HFFc6 (cell line): ENCODE results near the gene SLC44A5. TPM values are rescaled to one million over a fixed set of nuclear protein-coding genes. Genes with fewer than 3 reads are reported as not detected.

Source experiments
- DNase-seq: peaks from one replicate; pipeline ENCODE4 v3.0.0-alpha.2; 2018
- H3K27ac Mint-ChIP-seq: 2 replicates; pipeline ENCODE4 v1.8.0; 2020; ENCODE audit warnings: mild to moderate bottlenecking, mixed read lengths
- H3K27me3 Mint-ChIP-seq: 2 replicates; pipeline ENCODE4 v1.8.0; 2021; ENCODE audit warnings: mild to moderate bottlenecking, moderate library complexity, mixed read lengths; ENCODE audit not compliant: insufficient read depth
- H3K36me3 Mint-ChIP-seq: 2 replicates; pipeline ENCODE4 v1.8.0; 2021; ENCODE audit warnings: low read depth, mixed read lengths
- H3K4me1 Mint-ChIP-seq: 2 replicates; pipeline ENCODE4 v1.8.0; 2020; ENCODE audit warnings: low read depth, mixed read lengths
- H3K4me3 Mint-ChIP-seq: 2 replicates; pipeline ENCODE4 v1.8.0; 2020; ENCODE audit warnings: mild to moderate bottlenecking, moderate library complexity, mixed read lengths
- H3K9me3 Mint-ChIP-seq: 2 replicates; pipeline ENCODE4 v1.8.0; 2020; ENCODE audit warnings: mild to moderate bottlenecking, mixed read lengths
- total RNA-seq, 6 experiments: library from RNA; stranded (reverse); fragmentation: NEBNext Ultra II Directional; extraction: Animal tissue kit (Norgen Biotek cat#: 25700); gene quantifications; 2 replicates in 1 of 6; 3 replicates in 5 of 6; pipeline ENCODE4 v1.2.3, GENCODE V29; 2021
- TF ChIP-seq, protein P1 (sequence below): fragments of 200-600 bp; sonication (generic); IDR thresholded peaks from 2 replicates; pipeline ENCODE4 v1.5.0; 2021; ENCODE audit warnings: antibody characterized with exemption, mild to moderate bottlenecking

The SLC44A5 gene
- total RNA-seq, 6 experiments from 2014 or later = not detected

DNA sequence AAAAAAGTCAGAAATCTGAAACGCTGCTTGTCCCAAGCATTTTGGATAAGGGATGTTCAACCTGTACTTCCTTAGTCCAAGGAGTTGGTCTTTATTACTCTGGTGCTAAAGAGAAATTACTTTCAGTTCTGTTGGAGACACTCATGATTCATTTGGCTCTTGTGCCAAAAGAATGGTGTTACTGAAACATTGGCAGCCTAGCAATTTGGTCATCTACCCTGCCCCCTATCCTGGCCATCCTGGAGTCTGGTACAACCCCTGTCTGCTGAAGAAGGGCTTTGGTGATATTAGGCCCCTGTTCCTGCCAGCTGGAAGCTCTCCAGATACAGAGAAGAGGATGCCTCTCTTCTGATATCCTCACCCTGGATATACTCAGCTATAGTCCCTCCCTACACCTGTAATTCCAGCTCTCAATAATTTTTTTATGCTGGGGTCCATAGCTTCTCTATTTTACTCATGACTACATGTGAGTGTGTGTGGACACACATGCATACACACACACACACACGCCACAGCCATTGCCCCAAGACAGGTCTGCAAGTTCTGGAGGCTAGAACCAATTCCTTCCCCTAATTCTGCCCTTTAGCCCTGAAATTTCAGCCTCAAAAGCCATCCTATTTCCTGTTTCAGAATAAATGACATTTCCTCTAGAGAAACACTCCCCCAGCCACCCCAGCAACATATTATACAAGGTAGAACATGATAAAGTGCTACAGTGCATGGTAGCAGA, 436.7 kb downstream of the SLC44A5 start:
- Mint-ChIP-seq H3K36me3 (no peaks in the 10 kb centered on the region), H3K4me3 (no peak overlapping the region), H3K4me1 (no peaks in the 10 kb centered on the region), H3K9me3 (peaks cover 43% of the 10 kb centered on the region), H3K27me3 (no peaks in the 10 kb centered on the region), H3K27ac (no peak overlapping the region)
- no peak for DNase-seq
- TF ChIP-seq, protein P1, sequence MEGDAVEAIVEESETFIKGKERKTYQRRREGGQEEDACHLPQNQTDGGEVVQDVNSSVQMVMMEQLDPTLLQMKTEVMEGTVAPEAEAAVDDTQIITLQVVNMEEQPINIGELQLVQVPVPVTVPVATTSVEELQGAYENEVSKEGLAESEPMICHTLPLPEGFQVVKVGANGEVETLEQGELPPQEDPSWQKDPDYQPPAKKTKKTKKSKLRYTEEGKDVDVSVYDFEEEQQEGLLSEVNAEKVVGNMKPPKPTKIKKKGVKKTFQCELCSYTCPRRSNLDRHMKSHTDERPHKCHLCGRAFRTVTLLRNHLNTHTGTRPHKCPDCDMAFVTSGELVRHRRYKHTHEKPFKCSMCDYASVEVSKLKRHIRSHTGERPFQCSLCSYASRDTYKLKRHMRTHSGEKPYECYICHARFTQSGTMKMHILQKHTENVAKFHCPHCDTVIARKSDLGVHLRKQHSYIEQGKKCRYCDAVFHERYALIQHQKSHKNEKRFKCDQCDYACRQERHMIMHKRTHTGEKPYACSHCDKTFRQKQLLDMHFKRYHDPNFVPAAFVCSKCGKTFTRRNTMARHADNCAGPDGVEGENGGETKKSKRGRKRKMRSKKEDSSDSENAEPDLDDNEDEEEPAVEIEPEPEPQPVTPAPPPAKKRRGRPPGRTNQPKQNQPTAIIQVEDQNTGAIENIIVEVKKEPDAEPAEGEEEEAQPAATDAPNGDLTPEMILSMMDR = no peak

DNA sequence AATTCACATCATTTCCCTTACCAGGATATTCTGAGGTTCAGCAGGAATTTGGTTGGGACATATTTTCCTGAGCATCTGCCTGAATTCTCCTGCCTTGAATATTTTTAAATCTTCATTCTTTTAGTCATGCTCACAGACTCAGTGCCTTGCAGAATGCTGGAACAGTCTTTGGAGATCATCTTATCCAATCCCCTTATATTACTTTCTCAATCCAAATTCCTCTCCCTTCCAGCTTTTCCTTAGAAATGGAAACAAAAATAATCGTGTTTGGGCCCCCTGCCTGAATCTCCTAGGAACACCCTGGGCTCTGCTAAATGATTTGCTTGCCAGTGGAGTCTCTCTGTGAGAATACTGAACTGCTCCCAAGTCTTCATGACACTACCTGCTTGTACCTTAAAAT, 438.4 kb downstream of the SLC44A5 start:
- TF ChIP-seq, protein P1 = no peak
- no peaks in the 10 kb centered on the region; the same call in 1 of the 2 replicates for H3K27me3 Mint-ChIP-seq
- H3K27ac Mint-ChIP-seq = no peak overlapping the region
- no peaks in the 10 kb centered on the region for H3K36me3 Mint-ChIP-seq
- DNase-seq = no peak
- no peaks in the 10 kb centered on the region for H3K4me1 Mint-ChIP-seq
- H3K4me3 Mint-ChIP-seq = no peak overlapping the region
- peaks cover 50% of the 10 kb centered on the region for H3K9me3 Mint-ChIP-seq

DNA sequence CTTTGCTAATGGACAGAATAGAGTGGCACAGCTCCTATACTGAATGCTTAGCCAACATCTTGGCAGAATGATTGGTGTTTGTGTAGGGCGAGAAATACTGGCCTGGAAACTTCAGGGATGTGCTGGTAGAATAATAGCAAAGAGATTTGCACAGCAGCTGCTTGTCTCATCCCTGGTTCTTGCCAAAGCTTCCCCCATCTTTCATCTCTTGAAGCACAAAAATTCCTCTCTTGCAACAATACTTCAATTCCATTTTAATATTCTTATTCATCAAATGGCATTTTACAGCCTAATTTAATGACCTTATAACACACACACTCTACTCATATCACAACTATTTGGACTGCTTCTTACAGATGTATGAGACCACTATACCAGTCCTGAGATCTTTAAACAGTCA, 439.0 kb downstream of the SLC44A5 start:
- H3K4me3 Mint-ChIP-seq = no peak overlapping the region
- no peak overlapping the region for H3K27ac Mint-ChIP-seq
- H3K36me3 Mint-ChIP-seq = no peaks in the 10 kb centered on the region
- no peaks in the 10 kb centered on the region for H3K4me1 Mint-ChIP-seq
- H3K9me3 Mint-ChIP-seq = peaks cover 48% of the 10 kb centered on the region
- TF ChIP-seq, protein P1 = no peak
- no peaks in the 10 kb centered on the region; the same call in 1 of the 2 replicates for H3K27me3 Mint-ChIP-seq
- no peak for DNase-seq

DNA sequence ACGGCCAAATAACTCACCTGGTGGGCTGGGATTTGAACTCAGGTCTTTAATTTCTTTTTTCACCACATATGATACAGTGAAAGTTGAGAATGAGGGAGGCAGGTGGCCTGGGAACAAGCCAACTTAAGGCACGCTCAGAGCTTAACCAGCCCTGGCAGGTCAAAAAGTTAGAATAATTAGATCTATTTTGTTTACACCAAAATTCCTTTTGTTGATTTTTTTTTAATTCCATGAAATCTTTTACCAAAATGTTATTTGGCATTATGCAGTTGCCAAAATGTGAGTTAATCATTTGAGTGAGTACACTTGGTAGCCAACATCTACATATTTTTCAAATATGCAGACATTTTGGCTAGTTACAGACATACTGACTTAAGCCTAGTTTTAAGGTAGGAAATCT, 439.9 kb downstream of the SLC44A5 start:
- no peak for DNase-seq
- Mint-ChIP-seq H3K4me3 (no peak overlapping the region), H3K27me3 (no peaks in the 10 kb centered on the region; the same call in 1 of the 2 replicates), H3K36me3 (no peaks in the 10 kb centered on the region), H3K4me1 (no peaks in the 10 kb centered on the region), H3K9me3 (peaks cover 43% of the 10 kb centered on the region), H3K27ac (no peak overlapping the region)
- TF ChIP-seq, protein P1 = no peak

DNA sequence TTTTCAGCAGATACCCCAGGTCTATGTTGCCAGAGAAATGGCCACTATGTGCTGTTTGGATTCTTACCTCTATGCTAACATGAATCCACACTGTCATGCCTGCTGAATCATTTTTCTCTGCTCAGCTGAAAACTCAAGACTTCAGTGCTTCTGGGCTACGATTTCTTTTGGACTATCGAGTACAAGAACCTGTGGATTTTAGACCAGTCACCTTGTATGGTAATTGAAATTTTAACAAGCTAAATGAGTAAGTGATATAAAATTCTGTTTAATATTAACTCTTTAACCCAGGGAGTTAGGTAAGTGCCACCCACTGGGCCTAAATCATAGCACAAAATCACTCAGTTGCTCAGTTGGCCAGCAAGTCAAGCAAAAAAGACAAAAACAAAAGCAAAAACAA, 440.9 kb downstream of the SLC44A5 start:
- no peak for DNase-seq
- H3K4me3 Mint-ChIP-seq = no peak overlapping the region
- TF ChIP-seq, protein P1 = no peak
- H3K27me3 Mint-ChIP-seq = no peaks in the 10 kb centered on the region; the same call in 1 of the 2 replicates
- H3K9me3 Mint-ChIP-seq = peaks cover 36% of the 10 kb centered on the region
- no peaks in the 10 kb centered on the region for H3K4me1 Mint-ChIP-seq
- no peaks in the 10 kb centered on the region for H3K36me3 Mint-ChIP-seq
- H3K27ac Mint-ChIP-seq = no peak overlapping the region
